Measurements from ENCODE around the gene CAMK1D. TPM values are rescaled to one million over a fixed set of nuclear protein-coding genes. Genes with fewer than 3 reads are reported as not detected.

CAMK1D gene
- total and polyA plus RNA-seq, 2 experiments from 2014 or later: 4.6 to 7.2 TPM

DNA sequence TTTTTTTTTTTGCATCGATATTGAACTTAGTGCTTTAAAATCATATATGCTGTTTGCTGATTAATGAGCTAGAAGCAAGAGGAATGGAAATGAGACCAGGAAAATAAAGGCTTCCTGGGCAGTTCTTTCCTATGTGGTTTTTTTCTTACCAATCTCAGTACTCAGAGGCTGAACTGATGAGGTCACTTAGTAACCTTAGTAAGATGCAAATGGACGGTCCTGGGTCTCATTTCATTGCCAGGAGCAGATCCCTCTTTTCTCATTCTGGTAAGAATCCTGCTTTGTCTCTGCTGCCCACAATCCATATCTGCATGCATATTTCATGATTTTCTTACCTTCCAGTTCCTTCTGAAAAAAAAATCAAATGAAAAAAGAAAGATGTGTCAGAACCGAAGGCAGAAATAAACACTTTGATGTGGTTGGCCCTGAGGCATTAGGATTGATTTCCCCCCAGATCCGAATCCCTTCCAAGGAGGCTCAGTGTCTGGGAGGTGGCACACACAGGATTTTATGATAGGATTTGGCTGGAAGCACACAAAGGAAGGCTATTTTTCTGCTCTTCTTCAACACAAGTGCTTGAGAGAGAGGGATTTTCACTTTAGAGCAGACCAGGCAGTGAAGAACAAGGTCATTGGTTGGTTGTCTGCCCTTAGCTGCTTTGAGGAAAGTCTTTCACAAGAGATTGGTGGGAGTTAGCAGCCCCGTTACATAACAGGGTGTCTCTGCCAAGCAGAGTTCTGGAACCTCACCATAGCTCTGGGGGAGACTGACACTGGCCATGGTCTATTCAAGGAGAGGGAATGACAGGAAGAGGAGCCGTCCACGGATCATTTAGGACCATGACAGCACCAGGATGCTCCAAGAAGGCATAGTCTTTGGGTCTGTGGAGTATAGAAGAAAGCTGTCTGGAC lies 150.0 kb downstream of the CAMK1D start:
- H3K27me3 ChIP-seq (ENCODE audit: insufficient read depth): no peaks in the 10 kb centered on the region
- no peaks in the 10 kb centered on the region for H4K20me1 ChIP-seq (replicated peaks; ENCODE audit: insufficient read depth)
- TF ChIP-seq EZH2phosphoT487 (IDR thresholded peaks at IDR 0.05; ENCODE audit: unreplicated experiment) (no peak), ZNF462 (CRISPR knock-in tag; IDR thresholded peaks at IDR 0.05) (no peak), STAT1 (IDR thresholded peaks at IDR 0.05; ENCODE audit: unreplicated experiment) (no peak), ZNF331 (CRISPR knock-in tag; IDR thresholded peaks at IDR 0.05; ENCODE audit: low read depth) (no peak), JUNB (IDR thresholded peaks at IDR 0.05; ENCODE audit: unreplicated experiment) (no peak), ZNF114 (CRISPR knock-in tag; IDR thresholded peaks at IDR 0.05) (no peak), NANOG (IDR thresholded peaks at IDR 0.05; ENCODE audit: borderline replicate concordance) (no peak), POLR2AphosphoS5 (IDR thresholded peaks at IDR 0.05; ENCODE audit: low read depth) (no peak), CREB1 (CRISPR knock-in tag; IDR thresholded peaks at IDR 0.05; ENCODE audit: low read depth) (no peak), EZH2 (IDR thresholded peaks at IDR 0.05; ENCODE audit: low read depth, unreplicated experiment) (no peak)
- TF ChIP-seq, protein P1, sequence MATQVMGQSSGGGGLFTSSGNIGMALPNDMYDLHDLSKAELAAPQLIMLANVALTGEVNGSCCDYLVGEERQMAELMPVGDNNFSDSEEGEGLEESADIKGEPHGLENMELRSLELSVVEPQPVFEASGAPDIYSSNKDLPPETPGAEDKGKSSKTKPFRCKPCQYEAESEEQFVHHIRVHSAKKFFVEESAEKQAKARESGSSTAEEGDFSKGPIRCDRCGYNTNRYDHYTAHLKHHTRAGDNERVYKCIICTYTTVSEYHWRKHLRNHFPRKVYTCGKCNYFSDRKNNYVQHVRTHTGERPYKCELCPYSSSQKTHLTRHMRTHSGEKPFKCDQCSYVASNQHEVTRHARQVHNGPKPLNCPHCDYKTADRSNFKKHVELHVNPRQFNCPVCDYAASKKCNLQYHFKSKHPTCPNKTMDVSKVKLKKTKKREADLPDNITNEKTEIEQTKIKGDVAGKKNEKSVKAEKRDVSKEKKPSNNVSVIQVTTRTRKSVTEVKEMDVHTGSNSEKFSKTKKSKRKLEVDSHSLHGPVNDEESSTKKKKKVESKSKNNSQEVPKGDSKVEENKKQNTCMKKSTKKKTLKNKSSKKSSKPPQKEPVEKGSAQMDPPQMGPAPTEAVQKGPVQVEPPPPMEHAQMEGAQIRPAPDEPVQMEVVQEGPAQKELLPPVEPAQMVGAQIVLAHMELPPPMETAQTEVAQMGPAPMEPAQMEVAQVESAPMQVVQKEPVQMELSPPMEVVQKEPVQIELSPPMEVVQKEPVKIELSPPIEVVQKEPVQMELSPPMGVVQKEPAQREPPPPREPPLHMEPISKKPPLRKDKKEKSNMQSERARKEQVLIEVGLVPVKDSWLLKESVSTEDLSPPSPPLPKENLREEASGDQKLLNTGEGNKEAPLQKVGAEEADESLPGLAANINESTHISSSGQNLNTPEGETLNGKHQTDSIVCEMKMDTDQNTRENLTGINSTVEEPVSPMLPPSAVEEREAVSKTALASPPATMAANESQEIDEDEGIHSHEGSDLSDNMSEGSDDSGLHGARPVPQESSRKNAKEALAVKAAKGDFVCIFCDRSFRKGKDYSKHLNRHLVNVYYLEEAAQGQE (IDR thresholded peaks at IDR 0.05; ENCODE audit: unreplicated experiment): no peak
- TF ChIP-seq, protein P2, sequence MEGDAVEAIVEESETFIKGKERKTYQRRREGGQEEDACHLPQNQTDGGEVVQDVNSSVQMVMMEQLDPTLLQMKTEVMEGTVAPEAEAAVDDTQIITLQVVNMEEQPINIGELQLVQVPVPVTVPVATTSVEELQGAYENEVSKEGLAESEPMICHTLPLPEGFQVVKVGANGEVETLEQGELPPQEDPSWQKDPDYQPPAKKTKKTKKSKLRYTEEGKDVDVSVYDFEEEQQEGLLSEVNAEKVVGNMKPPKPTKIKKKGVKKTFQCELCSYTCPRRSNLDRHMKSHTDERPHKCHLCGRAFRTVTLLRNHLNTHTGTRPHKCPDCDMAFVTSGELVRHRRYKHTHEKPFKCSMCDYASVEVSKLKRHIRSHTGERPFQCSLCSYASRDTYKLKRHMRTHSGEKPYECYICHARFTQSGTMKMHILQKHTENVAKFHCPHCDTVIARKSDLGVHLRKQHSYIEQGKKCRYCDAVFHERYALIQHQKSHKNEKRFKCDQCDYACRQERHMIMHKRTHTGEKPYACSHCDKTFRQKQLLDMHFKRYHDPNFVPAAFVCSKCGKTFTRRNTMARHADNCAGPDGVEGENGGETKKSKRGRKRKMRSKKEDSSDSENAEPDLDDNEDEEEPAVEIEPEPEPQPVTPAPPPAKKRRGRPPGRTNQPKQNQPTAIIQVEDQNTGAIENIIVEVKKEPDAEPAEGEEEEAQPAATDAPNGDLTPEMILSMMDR (conservative IDR thresholded peaks at IDR 0.05; ENCODE audit: low read depth in 2 of 2): no peak
- TF ChIP-seq, protein P3, sequence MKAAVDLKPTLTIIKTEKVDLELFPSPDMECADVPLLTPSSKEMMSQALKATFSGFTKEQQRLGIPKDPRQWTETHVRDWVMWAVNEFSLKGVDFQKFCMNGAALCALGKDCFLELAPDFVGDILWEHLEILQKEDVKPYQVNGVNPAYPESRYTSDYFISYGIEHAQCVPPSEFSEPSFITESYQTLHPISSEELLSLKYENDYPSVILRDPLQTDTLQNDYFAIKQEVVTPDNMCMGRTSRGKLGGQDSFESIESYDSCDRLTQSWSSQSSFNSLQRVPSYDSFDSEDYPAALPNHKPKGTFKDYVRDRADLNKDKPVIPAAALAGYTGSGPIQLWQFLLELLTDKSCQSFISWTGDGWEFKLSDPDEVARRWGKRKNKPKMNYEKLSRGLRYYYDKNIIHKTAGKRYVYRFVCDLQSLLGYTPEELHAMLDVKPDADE (IDR thresholded peaks at IDR 0.05): no peak
- peaks cover 12% of the 10 kb centered on the region; the same call in 1 of the 2 replicates for H3K4me1 ChIP-seq (ENCODE audit: insufficient read depth)
- H3K27me3 Mint-ChIP-seq (ENCODE audit: insufficient read depth, low read depth, poor library complexity): peaks cover 7% of the 10 kb centered on the region
- ATAC-seq: peak; percentile 20; the same call in 1 of the 3 replicates
- H3K36me3 ChIP-seq (ENCODE audit: insufficient read depth): no peaks in the 10 kb centered on the region
- no peak overlapping the region for H3K4me3 ChIP-seq
- no peak overlapping the region for H3K27ac ChIP-seq (ENCODE audit: low read depth)
- H2AFZ ChIP-seq: no peak overlapping the region
- H3K9me2 ChIP-seq (ENCODE audit: insufficient read depth): no peaks in the 10 kb centered on the region
- H3K4me2 ChIP-seq: no peak overlapping the region
- H3K9me3 Mint-ChIP-seq: no peaks in the 10 kb centered on the region
- no peaks in the 10 kb centered on the region for H3K36me3 Mint-ChIP-seq (ENCODE audit: low read depth)
- no peaks in the 10 kb centered on the region for H3K79me2 ChIP-seq (replicated peaks; ENCODE audit: insufficient read depth)
- no peaks in the 10 kb centered on the region for H3F3A ChIP-seq (replicated peaks; ENCODE audit: low read depth)
- no peak overlapping the region for H3K4me3 Mint-ChIP-seq
- no peak for DNase-seq (ENCODE audit: low spot score)
- no peak overlapping the region for H3K27ac Mint-ChIP-seq
- H3K4me1 Mint-ChIP-seq: peaks cover 41% of the 10 kb centered on the region
